ENCODE results near the gene HMOX1. TPM values are rescaled to one million over a fixed set of nuclear protein-coding genes. Genes with fewer than 3 reads are reported as not detected.
A peak's percentile ranks its signal among the peaks of the same experiment; 100 is the strongest.

HMOX1 gene
- total RNA-seq, 1 donor from 2014 or later, result 44.3 TPM

DNA sequence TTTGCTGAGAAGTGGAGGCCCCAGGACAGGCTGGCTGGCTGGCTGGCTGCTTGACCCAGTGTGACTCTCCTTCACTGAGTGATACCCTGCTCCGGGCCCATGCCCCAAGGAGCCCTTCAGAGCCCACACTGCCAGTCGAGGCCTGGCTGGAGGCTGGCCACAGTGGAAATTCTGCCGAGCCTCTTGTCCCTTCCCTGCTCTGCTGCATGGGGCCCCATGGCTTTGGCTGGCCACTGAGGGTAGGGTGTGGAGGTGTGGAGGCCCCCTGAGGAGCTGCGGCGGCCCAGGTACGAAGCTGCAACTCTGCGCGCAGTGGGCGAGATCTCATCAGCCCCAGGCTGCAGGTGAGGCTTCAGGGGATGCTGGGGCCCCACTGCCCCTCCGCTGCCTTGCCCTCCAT, 33.4 kb upstream of the HMOX1 start:
- TF ChIP-seq, protein P1, sequence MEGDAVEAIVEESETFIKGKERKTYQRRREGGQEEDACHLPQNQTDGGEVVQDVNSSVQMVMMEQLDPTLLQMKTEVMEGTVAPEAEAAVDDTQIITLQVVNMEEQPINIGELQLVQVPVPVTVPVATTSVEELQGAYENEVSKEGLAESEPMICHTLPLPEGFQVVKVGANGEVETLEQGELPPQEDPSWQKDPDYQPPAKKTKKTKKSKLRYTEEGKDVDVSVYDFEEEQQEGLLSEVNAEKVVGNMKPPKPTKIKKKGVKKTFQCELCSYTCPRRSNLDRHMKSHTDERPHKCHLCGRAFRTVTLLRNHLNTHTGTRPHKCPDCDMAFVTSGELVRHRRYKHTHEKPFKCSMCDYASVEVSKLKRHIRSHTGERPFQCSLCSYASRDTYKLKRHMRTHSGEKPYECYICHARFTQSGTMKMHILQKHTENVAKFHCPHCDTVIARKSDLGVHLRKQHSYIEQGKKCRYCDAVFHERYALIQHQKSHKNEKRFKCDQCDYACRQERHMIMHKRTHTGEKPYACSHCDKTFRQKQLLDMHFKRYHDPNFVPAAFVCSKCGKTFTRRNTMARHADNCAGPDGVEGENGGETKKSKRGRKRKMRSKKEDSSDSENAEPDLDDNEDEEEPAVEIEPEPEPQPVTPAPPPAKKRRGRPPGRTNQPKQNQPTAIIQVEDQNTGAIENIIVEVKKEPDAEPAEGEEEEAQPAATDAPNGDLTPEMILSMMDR (IDR thresholded peaks at IDR 0.05), result no peak
- H3K9me3 Mint-ChIP-seq (ENCODE audit: unreplicated experiment), result no peaks in the 10 kb centered on the region
- DNase-seq (ENCODE audit: extremely low spot score, unreplicated experiment), result no peak
- H3K27me3 Mint-ChIP-seq (ENCODE audit: unreplicated experiment), result no peaks in the 10 kb centered on the region
- peaks cover 2% of the 10 kb centered on the region for H3K36me3 Mint-ChIP-seq (ENCODE audit: unreplicated experiment)
- H3K4me3 Mint-ChIP-seq (ENCODE audit: unreplicated experiment), result no peak overlapping the region
- H3K4me1 Mint-ChIP-seq (ENCODE audit: unreplicated experiment), result peaks cover 24% of the 10 kb centered on the region
- no peak overlapping the region for H3K27ac Mint-ChIP-seq (ENCODE audit: unreplicated experiment)

DNA sequence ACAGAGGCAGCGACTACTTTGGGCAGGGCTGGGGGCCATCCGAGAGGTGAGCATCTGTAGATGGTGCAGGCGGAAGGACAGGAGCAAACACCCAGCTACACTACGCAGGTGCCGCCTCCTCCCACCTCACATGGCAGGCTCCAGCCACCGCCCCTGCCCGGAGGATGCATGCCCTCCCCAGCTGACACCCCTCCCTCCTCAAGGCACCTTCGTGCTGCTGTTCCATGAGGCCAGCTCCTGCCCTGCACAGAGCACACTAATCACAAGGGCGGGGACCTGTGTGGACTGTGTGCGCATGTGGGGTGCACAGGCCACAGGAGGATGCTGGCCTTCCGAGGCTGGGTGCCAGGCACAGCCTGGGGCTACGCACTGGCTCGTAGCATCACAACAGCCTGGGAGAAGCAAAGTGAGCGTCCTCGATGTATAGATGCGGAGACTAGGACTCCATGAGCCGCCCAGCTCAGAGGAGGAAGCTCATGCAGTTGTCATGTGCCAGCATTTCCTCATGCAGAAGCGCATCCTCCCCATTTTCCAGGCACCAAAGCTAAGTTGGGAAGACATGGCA, 32.8 kb upstream of the HMOX1 start:
- H3K27ac Mint-ChIP-seq (ENCODE audit: unreplicated experiment), result no peak overlapping the region
- no peaks in the 10 kb centered on the region for H3K9me3 Mint-ChIP-seq (ENCODE audit: unreplicated experiment)
- H3K4me3 Mint-ChIP-seq (ENCODE audit: unreplicated experiment), result no peak overlapping the region
- DNase-seq (ENCODE audit: extremely low spot score, unreplicated experiment), result no peak
- TF ChIP-seq, protein P1 (IDR thresholded peaks at IDR 0.05), result no peak
- peaks cover 2% of the 10 kb centered on the region for H3K36me3 Mint-ChIP-seq (ENCODE audit: unreplicated experiment)
- H3K4me1 Mint-ChIP-seq (ENCODE audit: unreplicated experiment), result peaks cover 24% of the 10 kb centered on the region
- no peaks in the 10 kb centered on the region for H3K27me3 Mint-ChIP-seq (ENCODE audit: unreplicated experiment)

- no peak overlapping the region for H3K4me3 Mint-ChIP-seq (ENCODE audit: unreplicated experiment)
- H3K9me3 Mint-ChIP-seq (ENCODE audit: unreplicated experiment), result no peaks in the 10 kb centered on the region
- no peaks in the 10 kb centered on the region for H3K27me3 Mint-ChIP-seq (ENCODE audit: unreplicated experiment)
- DNase-seq (ENCODE audit: extremely low spot score, unreplicated experiment), result no peak
- H3K4me1 Mint-ChIP-seq (ENCODE audit: unreplicated experiment), result peaks cover 24% of the 10 kb centered on the region
- peaks cover 2% of the 10 kb centered on the region for H3K36me3 Mint-ChIP-seq (ENCODE audit: unreplicated experiment)
- H3K27ac Mint-ChIP-seq (ENCODE audit: unreplicated experiment), result no peak overlapping the region
- TF ChIP-seq, protein P1 (IDR thresholded peaks at IDR 0.05), result no peak
Measured at GRCh38 chr22:35348703-35349102, 32.2 kb upstream of the HMOX1 start.

- Mint-ChIP-seq H3K36me3 (ENCODE audit: unreplicated experiment) (peaks cover 2% of the 10 kb centered on the region), H3K4me1 (ENCODE audit: unreplicated experiment) (peaks cover 24% of the 10 kb centered on the region), H3K27me3 (ENCODE audit: unreplicated experiment) (no peaks in the 10 kb centered on the region), H3K9me3 (ENCODE audit: unreplicated experiment) (no peaks in the 10 kb centered on the region), H3K27ac (ENCODE audit: unreplicated experiment) (peak overlapping the region; percentile 78), H3K4me3 (ENCODE audit: unreplicated experiment) (no peak overlapping the region)
- no peak for DNase-seq (ENCODE audit: extremely low spot score, unreplicated experiment)
- TF ChIP-seq, protein P1 (IDR thresholded peaks at IDR 0.05), result no peak
Measured at GRCh38 chr22:35349368-35349703, 31.6 kb upstream of the HMOX1 start.

- TF ChIP-seq, protein P1 (IDR thresholded peaks at IDR 0.05), result no peak
- H3K27ac Mint-ChIP-seq (ENCODE audit: unreplicated experiment), result peak overlapping the region; percentile 85
- H3K4me1 Mint-ChIP-seq (ENCODE audit: unreplicated experiment), result peaks cover 24% of the 10 kb centered on the region
- H3K9me3 Mint-ChIP-seq (ENCODE audit: unreplicated experiment), result no peaks in the 10 kb centered on the region
- DNase-seq (ENCODE audit: extremely low spot score, unreplicated experiment), result no peak
- H3K36me3 Mint-ChIP-seq (ENCODE audit: unreplicated experiment), result peaks cover 2% of the 10 kb centered on the region
- no peak overlapping the region for H3K4me3 Mint-ChIP-seq (ENCODE audit: unreplicated experiment)
- H3K27me3 Mint-ChIP-seq (ENCODE audit: unreplicated experiment), result no peaks in the 10 kb centered on the region
Measured at GRCh38 chr22:35349704-35350538, 31.0 kb upstream of the HMOX1 start.

All from osteocyte (in vitro differentiated cells).